HG03196 (cell line): ENCODE measurements around the gene DYNLRB1.

Source experiments
- ATAC-seq: cut with Tn5 transposase; IDR thresholded peaks from one replicate; pipeline ENCODE4 v1.9.1; 2021; ENCODE audit not compliant: unreplicated experiment

Gene DYNLRB1

DNA sequence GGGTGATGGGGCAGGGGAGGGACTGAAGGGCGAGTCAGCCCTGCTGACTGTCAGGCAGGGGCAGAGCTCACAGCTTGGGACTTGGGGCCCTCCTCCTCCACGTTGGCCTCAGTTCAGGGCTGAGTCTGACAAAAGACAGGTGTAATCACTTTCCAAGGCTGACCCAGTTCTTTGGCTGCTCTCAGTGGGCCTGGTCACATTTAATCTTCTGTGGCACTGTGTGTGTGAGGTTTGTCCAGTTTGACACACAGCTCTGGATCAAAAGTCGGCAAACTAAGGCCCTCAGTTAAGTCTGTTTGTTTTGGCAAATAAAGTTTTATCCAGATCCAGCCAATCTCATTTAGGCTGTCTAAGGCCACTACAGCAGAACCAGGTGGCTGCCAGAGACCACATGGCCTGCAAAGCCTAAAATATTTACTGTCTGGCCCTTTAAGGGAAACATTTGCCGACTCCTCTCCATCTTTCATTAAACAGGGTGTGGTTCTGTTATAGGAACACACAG lies 37.2 kb downstream of the DYNLRB1 start:
- no peak for ATAC-seq

DNA sequence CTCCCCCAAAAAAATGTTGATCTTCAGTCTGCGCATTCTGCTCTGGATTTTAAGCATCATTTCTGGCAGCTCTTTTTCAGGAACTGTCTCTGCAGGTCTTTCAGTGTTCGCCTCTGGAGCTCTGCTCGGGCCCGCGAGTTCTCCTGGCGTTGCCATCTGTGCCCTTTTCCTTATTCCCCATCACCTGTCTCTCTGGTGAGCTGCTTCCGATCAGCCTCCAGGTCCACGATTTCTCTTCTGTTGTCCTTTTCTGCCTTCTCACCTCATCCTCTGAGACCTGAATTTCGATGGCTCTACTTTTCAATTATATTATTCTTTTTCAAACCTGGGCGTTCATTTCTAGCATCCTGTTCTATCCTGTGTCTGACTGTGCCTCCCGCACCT lies 41.7 kb downstream of the DYNLRB1 start:
- ATAC-seq, result no peak

- no peak for ATAC-seq
These were observed 42.3 kb downstream of the DYNLRB1 start, which contains the start of gene MAP1LC3A for GRCh38 chr20:34558320-34559218. MAP1LC3A (plus strand) TSS chr20:34558718; CDS start chr20:34558869, 151 bp downstream.

- no peak for ATAC-seq
These were observed 43.3 kb downstream of the DYNLRB1 start for GRCh38 chr20:34559311-34560140.

GRCh38 chr20:34560141-34560523 lies 43.9 kb downstream of the DYNLRB1 start:
- ATAC-seq, result no peak

DNA sequence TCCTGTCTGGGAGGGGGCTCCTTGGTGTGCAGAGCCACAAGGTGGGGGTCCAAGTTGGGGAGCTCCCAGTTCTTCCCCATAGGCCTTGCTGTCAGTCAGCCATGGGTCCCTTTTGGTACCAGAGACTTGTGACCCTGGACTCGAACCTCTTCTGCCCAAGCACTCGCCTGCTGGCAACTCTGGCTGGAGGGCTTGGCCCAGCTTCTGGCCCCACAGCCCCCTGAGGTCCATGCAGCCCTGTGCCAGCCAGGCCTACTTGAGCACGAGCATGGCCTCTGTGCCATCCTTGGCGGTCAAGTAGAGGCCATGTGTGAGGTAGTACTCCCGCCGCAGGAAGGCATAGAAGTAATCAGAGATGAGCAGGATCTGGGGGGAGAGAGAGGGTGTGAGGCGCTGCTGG lies 44.4 kb downstream of the DYNLRB1 start:
- ATAC-seq, result no peak

- ATAC-seq, result no peak
These were observed 45.4 kb downstream of the DYNLRB1 start for GRCh38 chr20:34561661-34562060.

DNA sequence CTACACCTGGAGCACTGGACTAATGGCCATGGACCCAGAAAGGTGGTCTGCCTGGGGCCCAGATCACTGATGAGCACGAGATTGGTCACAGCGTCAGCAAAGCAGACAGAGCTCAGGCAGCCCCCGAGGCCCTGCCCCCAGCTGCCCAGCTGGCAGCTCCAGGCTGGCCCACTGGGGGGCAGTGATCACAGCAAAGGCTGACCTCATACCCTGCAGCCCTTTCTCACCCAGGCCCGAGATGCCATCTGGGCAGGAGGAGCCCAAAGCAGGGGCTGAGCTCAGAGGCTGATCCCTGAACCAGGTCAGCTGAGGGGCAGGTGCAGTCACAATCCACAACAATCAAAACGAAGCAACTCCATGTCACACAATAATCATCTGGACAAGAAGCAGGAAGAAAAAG lies 46.4 kb downstream of the DYNLRB1 start:
- no peak for ATAC-seq

DNA sequence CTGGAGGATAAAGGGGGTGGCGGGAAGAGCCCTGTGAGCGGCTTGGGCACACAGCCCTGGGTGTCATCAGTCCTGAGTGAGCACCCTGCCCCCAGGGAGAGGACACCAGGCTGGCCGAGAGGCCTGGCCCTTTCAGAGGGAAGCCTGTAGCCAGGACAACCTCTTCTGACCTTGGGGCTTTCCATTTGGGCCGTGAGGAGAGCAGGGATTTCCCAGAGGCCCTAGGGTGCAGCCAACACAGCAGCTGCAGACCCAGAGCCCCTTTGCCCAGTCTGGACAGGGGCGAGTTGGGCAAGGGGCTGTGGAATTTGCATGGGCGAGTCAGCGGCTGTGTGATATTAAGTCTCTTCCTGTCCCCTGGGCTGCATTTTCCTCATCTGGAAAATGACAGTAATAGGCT lies 48.6 kb downstream of the DYNLRB1 start:
- ATAC-seq, result no peak

GRCh38 chr20:34566978-34567891 lies 51.0 kb downstream of the DYNLRB1 start:
- ATAC-seq, result no peak

- ATAC-seq, result no peak
These were observed 52.0 kb downstream of the DYNLRB1 start for GRCh38 chr20:34567892-34568865.

- ATAC-seq, result no peak
These were observed 53.4 kb downstream of the DYNLRB1 start for GRCh38 chr20:34569598-34569997.

GRCh38 chr20:34570859-34571306 lies 54.7 kb downstream of the DYNLRB1 start:
- ATAC-seq, result no peak

- no peak for ATAC-seq
These were observed 55.5 kb downstream of the DYNLRB1 start for GRCh38 chr20:34571753-34572152.

- ATAC-seq, result no peak
These were observed 57.5 kb downstream of the DYNLRB1 start for GRCh38 chr20:34573541-34574300.

- no peak for ATAC-seq
These were observed 58.2 kb downstream of the DYNLRB1 start for GRCh38 chr20:34574426-34574825.

GRCh38 chr20:34574861-34575260 lies 58.6 kb downstream of the DYNLRB1 start:
- ATAC-seq, result no peak

GRCh38 chr20:34575271-34575670 lies 59.0 kb downstream of the DYNLRB1 start:
- ATAC-seq, result no peak

DNA sequence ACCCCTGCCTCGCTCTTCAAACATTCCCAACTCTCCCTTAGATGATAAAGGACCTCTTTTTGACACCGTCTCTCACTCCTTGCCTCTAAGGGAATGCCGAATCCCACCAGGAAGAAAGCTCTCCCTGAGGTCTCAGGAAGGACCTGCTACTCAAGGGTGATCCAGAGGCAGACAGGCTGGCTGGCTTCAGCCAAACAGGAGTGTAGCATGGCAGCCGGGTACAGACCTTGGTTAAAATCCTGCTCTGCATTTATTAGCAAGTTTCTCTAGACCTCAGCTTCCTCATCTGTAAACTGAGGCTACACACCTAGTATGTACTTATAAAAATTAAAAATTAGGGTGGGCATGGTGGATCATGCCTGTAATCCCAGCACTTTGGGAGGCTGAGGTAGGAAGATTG lies 59.5 kb downstream of the DYNLRB1 start:
- ATAC-seq, result no peak
